HuH-7.5 (cell line): Measurements from ENCODE around the gene PYGM.

Source experiments
- DNase-seq: peaks from one replicate; pipeline ENCODE4 v3.0.0; 2011; ENCODE audit warnings: low spot score

Gene PYGM

GRCh38 chr11:64759722-64760719 is at the start of gene PYGM:
Gene PYGM, minus strand, starts transcription at chr11:64759974. Its CDS starts 76 bp downstream, at chr11:64759898.
- DNase-seq = no peak

DNA sequence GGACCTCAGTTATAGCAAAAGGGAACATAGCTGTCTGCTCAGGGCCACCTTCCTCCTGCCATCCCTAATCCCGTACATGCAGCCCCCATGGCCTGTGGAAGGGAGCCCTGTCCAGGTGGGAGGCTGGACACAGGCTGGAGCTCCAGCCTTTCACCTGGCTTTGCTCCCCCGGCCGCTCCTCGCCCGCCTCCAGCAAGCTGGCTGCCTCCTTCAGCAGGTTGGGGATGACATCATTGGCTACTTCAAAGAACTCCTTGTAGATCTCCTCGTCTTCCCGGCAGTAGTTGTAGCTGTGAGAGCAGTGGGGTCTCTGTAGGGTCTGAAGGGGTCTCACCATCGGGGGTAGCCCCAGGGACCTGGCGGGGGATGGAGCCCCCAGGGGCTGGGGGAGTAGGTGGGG is 45.7 kb upstream of the PYGM start:
- no peak for DNase-seq

DNA sequence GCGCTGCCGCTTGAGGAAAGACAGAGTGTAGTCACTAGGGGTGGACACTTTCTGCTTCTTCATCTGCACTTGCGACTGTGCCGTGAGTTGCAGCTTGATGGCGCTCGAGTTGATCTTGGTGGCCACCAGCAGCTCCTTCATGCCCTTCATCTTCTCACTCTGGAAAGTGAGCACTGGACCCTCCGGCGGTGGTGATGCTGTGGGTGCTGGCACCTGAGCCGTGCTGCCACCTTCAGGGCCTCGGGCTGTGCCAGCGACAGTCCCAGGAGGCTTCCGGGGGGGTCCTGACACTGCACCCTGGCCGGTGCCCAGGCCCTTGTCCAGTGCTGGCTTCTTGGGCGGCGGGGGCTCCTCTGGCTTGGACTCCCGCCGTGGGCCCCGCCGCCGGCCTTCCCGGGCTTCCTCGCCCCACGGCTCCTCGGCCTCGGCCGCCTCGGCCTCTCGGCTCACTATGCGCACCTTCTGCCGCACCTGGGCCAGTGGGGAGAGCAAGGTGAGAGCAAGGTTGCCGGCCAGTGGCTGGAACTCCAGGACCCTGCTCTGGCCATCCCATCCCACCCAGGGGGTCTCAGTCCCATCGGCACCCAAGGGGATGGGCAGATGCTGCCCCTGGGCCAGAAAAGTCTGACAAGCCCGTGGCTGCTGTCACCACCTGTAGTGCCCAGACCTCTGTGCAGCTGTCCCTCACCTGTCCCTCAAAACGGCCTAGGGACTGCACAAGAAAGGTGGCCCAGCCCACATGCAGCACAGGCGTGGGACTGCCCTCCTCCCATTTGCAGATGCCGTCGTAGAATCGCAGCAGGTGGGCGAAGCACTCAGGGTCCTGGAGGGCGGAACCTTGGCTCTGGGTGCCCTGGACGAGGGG is 44.8 kb upstream of the PYGM start:
- DNase-seq = no peak

DNA sequence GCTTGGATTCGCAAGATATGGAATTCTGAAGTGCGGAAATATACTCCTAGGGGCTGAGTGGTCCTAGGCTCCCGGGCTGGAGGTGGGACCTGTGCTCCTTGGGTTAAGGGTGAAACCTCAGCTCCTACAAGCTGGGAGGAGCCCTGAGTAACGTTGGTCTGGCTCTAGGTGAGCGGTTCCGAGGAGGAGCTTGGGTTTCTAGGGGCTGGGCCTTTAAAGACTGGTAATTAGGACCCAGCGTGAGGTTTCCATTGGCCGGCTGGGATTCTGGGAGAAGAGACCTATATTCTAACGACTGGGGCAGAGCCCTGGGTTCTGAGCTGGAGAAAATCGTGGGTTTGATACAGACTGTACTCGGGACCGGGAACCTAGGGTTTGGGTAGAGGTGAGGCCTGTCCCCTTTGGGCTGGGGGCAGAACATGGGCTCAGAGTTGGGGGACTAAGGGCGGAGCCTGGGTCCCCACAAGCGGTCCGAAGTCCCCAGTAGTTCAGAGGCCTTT is 44.1 kb upstream of the PYGM start:
- DNase-seq = no peak

GRCh38 chr11:64803158-64803845 is 43.5 kb upstream of the PYGM start, which contains the start of gene MAP4K2:
Gene MAP4K2, minus strand, starts transcription at chr11:64803214. Its CDS starts 65 bp downstream, at chr11:64803149.
- peak; percentile 94 for DNase-seq

DNA sequence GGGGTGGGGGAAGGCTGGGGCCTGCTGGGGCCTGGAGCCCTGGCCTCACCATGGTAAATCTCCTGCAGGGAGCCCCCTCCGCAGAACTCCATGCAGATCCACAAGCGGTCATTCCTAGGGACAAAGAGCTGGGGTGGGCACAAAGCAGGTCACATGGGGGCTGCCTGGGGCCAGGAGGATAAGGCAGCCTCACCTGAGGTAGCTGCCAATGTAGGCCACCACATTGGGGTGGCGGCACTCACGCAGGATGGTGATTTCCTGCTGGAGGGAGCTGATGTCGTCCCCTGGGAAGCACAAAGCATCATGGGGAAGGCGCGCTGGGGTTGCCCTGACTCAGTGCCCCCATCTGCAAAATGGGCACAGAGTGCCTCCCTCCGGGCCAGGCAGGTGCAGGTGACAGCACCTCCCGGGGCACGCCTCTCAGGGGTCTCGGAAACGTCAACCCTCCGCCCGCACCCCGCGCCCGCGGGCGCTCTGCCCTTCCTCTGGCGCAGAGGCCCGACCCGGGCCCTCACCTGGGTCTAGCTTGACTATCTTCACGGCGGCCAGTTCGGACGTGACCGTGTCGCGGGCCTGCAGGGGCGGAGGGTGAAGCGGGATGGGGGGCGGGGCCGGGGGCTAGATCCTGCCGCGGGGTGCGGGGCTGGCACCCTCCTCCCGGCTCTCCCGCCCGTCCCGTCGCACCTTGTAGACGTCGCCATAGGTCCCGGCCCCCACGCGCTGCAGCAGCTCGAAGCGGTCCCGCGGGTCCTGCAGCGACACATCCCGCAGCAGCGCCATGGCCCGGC is 42.8 kb upstream of the PYGM start:
- DNase-seq = no peak

DNA sequence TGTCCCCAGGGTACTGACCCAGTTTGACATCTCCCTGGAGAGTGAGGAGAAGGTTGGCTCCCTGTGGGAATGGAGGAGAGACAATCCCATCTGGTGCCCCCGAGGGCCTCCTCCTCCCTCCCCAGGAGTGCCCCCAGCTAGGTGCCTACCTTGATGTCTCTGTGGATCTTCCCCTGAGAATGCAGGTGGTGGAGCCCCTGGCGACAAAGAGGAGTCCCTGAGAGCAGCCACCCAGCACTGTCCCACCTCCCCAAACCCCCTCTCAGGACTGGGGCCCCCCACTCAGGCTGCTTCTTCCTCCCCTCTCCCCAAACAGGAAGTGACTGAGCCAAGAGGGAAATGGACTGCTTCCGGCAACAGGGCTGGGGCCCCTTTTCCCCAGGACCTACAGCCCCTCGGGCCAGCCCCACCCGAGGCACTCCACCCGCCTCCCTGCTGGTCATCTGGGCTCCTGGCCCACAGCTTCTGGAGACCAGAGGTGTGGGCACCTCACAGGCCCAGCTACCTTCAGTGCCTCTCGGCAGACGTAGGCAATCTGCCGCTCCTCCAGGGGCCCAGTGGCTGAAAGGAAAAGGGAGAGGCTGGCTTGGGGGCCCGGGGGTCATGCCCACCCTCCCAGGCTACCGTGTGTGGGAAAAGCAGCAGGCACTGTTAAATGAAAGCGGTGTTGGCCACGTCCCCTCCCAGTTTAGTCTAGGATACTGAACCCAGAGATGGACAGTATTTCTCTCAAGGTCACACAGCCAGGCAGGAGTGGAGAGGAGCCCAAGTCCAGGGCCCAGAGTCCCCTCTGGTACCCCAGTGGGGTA is 42.0 kb upstream of the PYGM start:
- DNase-seq = no peak

DNA sequence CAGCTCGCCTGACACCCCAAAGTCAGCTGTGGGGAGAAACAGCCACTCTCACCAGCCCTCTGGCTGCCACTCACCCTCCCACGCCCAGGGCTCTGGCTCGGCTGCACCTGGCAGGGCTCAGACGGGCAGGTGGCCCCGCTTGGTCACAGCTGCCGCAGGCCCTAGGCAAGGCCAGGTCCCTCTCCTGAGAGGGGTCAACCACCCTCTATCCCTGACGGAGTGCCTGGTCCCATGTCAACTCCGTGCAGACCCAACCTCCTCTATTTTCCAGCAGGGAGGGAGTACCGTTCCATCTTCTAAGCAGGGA is 41.3 kb upstream of the PYGM start:
- DNase-seq = no peak

DNA sequence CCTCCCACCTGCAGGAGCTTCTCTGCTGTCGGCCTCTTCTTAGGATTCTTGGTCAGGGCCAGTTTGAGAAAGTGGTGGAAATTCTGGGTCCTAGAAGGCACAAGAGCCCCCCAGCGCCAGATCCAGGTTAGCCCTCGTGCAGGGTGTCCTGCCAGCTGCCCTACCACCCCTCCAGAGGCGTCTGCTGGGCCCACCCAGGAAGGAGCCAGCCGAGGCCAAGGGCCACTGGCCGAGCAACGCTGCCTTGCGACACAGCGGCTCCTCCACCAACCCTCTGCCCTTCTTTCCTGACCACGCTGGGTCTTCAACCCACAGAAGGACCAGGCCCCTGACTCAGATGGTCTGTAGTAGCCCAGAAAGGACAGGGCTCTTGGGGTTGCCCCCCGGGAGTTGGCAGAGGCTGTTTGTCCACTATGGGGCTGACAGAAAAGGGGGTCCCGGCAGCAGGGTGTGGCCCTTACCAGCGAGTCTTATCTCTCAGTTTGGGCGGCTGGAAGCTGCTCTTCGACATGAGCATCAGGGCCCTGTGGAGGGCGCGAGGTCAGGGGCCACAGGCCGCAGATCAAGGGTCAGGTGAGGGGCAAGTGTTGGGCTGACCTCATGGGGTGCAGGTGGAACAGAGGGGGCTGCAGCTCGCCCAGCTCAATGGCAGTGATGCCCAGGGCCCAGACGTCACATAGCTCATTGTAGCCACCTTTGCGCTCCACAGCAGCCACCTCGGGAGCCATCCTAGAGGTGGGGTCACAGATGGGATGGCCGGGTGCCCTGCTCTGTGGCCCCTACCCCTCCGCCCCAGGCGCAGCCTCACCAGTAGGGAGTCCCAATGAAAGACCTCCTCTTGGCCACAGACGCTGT is 40.8 kb upstream of the PYGM start:
- no peak for DNase-seq

GRCh38 chr11:64799623-64800302 is 40.0 kb upstream of the PYGM start:
- DNase-seq = no peak

- DNase-seq = no peak
These were observed 39.5 kb upstream of the PYGM start for GRCh38 chr11:64799256-64799622.

- no peak for DNase-seq
These were observed 37.2 kb upstream of the PYGM start for GRCh38 chr11:64796757-64797541.

- DNase-seq = no peak
These were observed 36.4 kb upstream of the PYGM start for GRCh38 chr11:64796047-64796756.

DNA sequence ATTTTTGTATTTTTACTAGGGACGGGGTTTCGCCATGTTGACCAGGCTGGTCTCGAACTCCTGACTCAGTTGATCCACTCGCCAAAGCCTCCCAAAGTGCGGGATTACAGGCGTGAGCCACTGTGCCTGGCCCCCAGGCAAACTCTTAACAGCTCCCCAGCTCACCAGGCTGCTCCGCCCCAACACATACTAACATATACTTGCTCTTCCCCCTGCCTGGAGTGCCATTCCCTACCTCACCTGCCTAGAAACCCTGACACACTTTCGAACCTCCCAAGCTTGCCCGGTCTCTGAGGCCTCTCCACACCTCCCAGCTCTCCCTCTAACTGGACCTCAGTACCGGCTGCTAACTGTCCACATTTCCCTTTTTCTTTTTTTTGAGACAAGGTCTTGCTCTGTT is 34.8 kb upstream of the PYGM start:
- no peak for DNase-seq

- DNase-seq = no peak
These were observed 33.7 kb upstream of the PYGM start for GRCh38 chr11:64793271-64794160.

GRCh38 chr11:64792482-64792881 is 32.7 kb upstream of the PYGM start:
- DNase-seq = no peak
